NCI-H2227 treated with DMSO at 0.1 percent for 48 hours (cell line): ENCODE measurements around the gene CAPN5.
A peak's percentile ranks its signal among the peaks of the same experiment; 100 is the strongest.

Source experiments
- DNase-seq: peaks from one replicate; lab custom pipeline; 2025; lab: John Stamatoyannopoulos, UW

CAPN5 gene

GRCh38 chr11:77100166-77101042 lies 33.6 kb downstream of the CAPN5 start:
- no peak for DNase-seq

DNA sequence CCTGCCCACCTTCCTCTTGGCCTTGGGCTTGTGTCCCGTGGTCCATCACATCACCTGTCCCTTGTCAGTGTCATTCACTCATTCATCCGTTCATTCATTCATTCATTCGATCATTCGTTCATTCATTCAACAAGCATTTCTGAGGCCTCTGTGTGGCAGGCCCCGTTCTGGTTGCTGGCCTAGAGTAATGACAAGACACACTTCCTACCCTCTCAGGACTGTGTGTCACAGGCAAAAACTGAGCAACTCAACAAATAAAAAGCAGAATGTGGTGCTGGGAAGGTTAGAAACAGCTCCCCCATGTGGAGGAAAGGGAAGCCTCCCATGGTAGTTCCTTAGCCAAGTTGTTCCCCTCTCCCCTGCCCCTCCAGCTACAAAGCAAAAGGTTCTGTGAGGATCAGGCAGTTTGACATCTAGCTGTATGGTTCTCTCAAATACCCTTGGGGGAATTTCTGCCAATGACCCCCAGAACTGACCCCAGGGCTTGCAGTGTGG lies 34.3 kb downstream of the CAPN5 start:
- no peak for DNase-seq

DNA sequence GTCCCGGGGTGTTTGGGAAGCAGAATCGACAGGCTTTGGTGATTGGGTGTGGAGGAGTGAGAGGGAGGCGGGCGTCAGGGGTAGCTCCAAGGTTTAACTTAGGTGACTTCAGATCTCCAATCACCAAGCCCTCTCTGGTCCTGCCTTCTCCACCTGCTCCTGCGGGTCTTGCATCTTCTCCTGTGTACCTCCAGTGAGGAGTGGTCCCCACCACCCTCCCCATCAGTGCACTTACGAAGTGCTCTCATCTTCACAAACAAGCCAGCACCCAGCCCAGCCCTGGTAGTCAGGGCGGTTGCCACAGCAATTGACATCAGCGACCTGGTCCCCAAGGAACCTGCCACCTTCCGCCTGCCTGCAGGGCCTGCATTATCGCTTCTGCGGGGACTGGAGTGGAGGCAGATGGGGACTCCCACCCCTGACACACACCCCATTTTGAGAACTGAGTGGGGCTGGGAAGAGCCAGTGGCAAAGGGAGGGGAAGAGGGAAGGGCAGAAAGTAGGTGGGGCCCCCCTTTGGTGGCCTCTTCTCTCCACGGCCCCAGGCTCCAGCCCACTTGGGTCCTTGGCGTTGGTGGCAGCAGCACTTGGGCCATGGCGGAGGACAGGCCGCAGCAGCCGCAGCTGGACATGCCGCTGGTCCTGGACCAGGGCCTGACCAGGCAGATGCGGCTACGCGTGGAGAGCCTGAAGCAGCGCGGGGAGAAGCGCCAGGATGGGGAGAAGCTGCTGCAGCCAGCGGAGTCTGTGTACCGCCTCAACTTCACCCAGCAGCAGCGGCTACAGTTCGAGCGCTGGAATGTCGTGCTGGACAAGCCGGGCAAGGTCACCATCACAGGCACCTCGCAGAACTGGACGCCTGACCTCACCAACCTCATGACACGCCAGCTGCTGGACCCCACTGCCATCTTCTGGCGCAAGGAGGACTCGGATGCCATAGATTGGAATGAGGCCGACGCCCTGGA lies 35.8 kb downstream of the CAPN5 start, which contains the start of gene OMP:
Gene OMP (plus strand): TSS at position 595 of the 965 bp plus-strand sequence. CDS start 0 bp downstream, at position 595.
- DNase-seq: no peak

GRCh38 chr11:77103319-77103718 lies 36.5 kb downstream of the CAPN5 start:
- DNase-seq: no peak

DNA sequence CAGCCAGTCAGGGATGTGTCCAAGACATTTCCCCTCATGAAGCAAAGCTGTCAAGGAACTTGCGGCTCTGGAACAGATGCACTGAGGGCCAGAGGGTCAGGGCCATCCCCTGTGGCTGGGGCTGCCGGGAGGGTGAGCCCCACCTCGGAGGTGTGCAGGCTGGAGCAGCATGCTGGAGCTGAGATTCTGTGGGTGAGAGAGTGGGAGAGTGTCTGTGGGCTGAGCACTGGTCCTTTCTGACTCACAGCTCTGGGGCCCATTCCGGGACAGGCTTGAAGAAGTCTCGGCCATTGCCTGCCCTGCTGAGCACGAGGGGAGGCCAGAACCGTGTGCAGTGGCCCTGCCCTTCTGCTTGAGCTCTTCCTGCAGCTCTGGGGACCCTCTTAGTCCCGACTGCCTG lies 38.0 kb downstream of the CAPN5 start:
- DNase-seq: no peak

DNA sequence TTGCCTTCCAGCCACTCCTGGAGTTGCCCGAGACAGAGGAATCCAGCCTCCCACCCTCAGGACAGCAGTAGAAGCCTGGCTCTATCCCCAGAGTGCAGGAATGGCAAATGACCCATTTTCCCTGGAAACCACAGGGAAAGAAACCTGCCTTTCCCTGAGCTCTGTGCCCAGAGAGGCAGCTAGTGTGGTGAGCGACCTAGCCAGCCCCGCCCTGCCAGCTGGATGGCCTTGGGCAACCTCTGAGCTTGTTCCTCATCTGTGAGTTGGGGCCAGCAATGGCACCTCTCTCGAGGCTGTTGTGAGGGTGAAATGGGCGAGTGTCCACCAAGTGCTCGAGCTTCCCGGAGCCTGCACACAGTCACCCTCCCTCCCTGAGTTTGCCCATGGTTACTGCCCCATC lies 39.5 kb downstream of the CAPN5 start:
- no peak for DNase-seq

GRCh38 chr11:77106759-77107158 lies 40.0 kb downstream of the CAPN5 start:
- no peak for DNase-seq

GRCh38 chr11:77107950-77108349 lies 41.2 kb downstream of the CAPN5 start:
- no peak for DNase-seq

GRCh38 chr11:77108436-77108835 lies 41.7 kb downstream of the CAPN5 start:
- DNase-seq: no peak

DNA sequence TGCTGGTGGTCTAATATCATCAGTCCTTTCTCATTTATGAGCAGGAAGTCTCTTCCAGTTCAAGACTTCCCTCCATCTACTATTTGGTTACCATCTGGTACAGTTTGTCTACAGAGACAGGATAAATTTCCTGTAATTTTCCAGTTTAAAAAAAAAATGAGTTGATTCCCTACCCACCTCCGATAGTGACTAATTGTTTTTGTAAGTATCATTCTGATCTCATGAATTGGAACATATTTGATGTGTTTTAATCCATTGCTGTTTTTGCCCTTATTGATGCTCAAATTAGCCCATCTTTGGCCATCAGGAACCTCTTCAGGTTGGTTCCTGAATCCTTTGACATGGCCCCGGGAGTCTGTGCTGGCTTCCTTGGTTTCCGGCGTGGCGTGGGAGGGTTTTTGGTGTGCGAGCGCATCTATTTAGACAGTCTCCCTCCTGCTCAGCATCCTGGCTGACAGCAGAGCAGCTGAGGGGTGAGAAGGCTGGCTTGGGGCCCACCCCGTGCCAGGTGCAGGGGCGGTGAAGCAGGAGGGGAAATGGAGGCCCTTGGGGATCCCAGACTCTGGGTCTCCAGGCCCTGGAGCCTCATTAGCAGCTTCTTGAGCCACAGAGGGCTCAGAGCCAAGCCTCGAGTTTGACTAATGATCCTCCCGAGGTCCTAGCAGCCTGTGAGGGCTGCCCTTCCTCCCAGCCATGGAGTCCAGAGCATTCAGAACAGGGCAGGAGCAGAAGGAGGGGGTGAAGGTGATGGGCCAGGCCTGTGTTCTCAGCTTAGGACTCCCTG lies 42.7 kb downstream of the CAPN5 start:
- no peak for DNase-seq

DNA sequence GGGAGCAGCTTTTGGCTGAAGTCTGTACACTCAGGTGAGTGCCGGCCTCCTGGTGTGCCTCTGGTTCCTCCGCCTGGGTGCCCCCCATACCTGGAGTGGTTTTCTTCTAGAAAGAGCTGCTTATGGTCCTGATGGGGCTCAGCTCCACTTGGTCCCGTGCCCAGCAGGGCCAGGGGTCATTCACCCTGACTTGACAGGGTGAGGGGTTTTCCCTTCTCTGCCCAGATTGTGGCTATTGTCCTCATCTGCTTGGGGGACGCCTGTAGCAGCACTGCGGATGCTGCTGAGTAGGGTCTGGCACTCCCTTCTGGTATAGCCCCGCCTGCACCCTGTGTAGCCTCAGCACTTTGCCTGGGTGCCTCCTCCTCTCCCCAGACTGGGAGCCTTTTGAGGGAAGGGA lies 44.1 kb downstream of the CAPN5 start:
- DNase-seq: no peak

GRCh38 chr11:77111277-77111676 lies 44.5 kb downstream of the CAPN5 start:
- no peak for DNase-seq

GRCh38 chr11:77111946-77112345 lies 45.2 kb downstream of the CAPN5 start:
- DNase-seq: no peak

DNA sequence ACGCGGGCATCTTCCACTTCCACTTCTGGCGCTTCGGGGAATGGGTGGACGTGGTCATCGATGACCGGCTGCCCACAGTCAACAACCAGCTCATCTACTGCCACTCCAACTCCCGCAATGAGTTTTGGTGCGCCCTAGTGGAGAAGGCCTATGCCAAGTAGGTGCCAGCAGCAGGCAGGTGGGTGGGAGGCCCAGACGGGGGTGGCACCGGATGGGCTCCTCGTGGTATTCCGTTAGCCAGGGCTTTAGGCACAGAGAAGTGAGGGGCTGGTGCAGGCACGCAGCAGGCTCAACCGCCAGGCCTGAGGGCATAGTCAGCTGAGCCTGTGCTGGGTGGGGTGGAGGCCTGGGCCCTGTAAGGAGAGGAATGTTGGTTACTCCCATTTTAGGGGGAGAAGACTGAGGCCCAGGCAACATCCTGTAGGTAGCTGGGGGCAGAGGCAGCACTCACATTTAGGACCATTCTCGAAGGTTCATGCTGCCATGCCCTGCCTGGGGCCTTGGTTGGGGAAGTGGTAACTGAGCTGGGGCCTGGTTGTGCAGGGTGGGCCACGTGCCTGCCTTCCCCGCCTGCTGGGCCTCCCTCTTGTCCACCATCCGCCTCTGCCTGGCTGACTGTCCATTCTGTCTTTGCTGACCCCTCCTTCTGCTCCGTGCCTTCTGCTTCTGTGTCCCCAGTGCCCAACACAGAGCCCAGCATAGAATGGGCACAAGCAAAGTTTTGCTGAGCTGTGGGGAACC lies 46.0 kb downstream of the CAPN5 start:
- DNase-seq: no peak

DNA sequence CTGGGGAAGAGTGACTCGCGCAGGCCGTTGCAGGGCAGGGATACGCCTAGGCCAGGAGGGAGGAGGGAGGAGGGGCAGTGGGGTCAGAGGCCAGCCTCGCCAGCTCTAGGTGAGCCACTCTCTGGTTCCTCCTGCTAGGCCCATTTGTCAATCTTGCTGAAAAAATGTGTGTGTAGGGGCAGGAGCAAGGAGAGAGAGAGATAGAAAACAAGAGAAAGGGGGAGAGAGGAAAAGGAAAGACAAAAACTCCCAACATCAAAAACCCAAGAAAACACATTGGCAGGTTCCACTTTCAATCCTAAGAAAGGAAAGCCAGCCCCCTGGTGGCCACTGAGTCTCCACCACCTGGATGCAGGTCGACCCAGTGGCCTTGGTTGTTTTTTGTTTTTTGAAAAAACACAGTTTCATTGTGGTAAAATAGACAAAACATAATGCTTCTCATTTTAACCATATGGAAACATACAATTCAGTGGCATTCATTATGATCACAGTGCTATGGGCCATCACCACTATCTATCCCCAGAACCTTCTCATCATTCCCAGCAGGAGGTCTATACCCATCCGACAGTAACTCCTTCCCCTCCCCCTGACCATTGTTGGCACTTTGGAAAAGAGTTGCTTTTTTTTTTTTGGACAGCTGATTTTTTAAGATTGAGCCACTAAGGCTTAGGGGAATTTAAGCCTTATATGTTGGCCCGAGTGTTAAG lies 46.8 kb downstream of the CAPN5 start:
- peak; percentile 21 for DNase-seq

DNA sequence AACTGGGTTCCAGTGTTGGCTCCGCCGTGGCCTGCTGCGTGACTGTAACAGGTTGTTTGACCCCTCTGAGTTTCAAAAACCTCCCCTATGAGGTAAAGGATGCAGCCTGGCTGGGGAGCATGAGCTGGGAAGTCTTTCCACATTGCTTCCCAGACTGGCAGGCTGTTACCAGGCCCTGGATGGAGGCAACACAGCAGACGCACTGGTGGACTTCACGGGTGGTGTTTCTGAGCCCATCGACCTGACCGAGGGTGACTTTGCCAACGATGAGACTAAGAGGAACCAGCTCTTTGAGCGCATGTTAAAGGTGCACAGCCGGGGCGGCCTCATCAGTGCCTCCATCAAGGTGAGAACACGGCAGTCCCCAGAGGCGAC lies 47.3 kb downstream of the CAPN5 start:
- no peak for DNase-seq

DNA sequence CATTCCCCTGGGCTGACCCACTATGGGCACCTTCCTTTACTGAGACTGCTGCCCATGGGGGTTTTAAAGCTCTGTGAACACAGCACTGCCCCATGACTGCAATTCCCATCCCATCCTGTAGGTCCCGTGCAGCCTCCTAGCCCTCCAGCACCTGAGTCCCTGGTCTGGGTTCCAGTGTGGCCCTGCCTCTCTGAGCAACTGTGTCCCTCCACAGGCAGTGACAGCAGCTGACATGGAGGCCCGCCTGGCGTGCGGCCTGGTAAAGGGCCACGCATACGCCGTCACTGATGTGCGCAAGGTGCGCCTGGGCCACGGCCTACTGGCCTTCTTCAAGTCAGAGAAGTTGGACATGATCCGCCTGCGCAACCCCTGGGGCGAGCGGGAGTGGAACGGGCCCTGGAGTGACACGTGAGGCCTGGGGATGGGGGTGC lies 48.4 kb downstream of the CAPN5 start:
- no peak for DNase-seq

- DNase-seq: no peak
Observed at GRCh38 chr11:77115956-77116355, 49.2 kb downstream of the CAPN5 start.

DNA sequence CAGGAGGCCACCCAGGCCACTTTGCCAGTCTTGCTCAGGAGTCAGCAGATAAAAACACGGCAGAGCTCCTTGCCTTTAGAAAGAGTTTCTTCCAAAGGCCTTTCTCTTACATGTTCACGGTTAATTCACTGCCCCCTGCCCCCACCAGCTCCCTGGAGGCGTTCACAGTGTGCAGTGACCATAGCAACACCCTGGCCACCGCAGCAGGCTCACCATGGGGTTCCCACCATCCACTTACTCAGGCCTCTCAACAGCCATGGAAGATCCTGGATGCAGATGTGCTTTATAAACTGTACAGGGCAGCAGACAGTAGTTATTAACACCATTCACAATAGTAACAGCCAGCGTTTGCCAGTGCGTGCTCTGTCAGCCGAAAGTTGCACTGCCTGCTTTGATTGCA lies 50.7 kb downstream of the CAPN5 start:
- peak; percentile 88 for DNase-seq

DNA sequence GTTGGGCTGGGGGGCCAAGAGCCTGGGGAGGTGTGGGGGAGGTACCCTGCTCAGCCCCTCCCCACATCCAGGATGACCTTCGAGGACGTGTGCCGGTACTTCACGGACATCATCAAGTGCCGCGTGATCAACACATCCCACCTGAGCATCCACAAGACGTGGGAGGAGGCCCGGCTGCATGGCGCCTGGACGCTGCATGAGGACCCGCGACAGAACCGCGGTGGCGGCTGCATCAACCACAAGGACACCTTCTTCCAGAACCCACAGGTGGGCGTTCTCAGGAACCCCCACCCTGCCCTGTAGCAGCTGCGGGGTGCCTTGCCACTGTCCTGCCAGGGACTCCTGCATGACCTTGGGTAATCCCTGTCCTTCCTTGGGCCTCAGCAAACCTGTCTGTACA lies 51.3 kb downstream of the CAPN5 start:
- DNase-seq: no peak
